DMS 273 treated with DMSO at 0.1 percent for 48 hours (cell line): Measurements from ENCODE around the gene RSRC1.
"Not testable (repeated sequence)": the region's sequence is repeated elsewhere in the genome, so short reads cannot be mapped to it uniquely, and the experiment has no call there.

Source experiments
- DNase-seq: peaks from one replicate; lab custom pipeline; 2025; lab: John Stamatoyannopoulos, UW

RSRC1 gene

GRCh38 chr3:158404131-158404718 lies 294.3 kb downstream of the RSRC1 start:
- DNase-seq: no peak

GRCh38 chr3:158405507-158405906 lies 295.6 kb downstream of the RSRC1 start:
- DNase-seq: peak; percentile 59

- DNase-seq: no peak
Measured at GRCh38 chr3:158407844-158408517, 298.1 kb downstream of the RSRC1 start.

- DNase-seq: not testable (repeated sequence)
Measured at GRCh38 chr3:158408518-158408897, 298.6 kb downstream of the RSRC1 start.

GRCh38 chr3:158418035-158418434 lies 308.1 kb downstream of the RSRC1 start:
- DNase-seq: no peak

- no peak for DNase-seq
Measured at GRCh38 chr3:158419820-158420653, 310.1 kb downstream of the RSRC1 start.

GRCh38 chr3:158420654-158421396 lies 310.9 kb downstream of the RSRC1 start:
- DNase-seq: no peak

GRCh38 chr3:158430448-158430847 lies 320.6 kb downstream of the RSRC1 start:
- peak; percentile 10 for DNase-seq

- no peak for DNase-seq
Measured at GRCh38 chr3:158430968-158431367, 321.1 kb downstream of the RSRC1 start.

GRCh38 chr3:158431829-158432228 lies 321.9 kb downstream of the RSRC1 start:
- no peak for DNase-seq

- peak; percentile 52 for DNase-seq
Measured at GRCh38 chr3:158434412-158435038, 324.6 kb downstream of the RSRC1 start.

- DNase-seq: no peak
Measured at GRCh38 chr3:158443632-158444031, 333.7 kb downstream of the RSRC1 start.

GRCh38 chr3:158447408-158447807 lies 337.5 kb downstream of the RSRC1 start:
- no peak for DNase-seq

- DNase-seq: no peak
Measured at GRCh38 chr3:158451405-158452055, 341.6 kb downstream of the RSRC1 start.

- DNase-seq: no peak
Measured at GRCh38 chr3:158452334-158452733, 342.4 kb downstream of the RSRC1 start.

GRCh38 chr3:158453004-158453403 lies 343.1 kb downstream of the RSRC1 start:
- DNase-seq: no peak

- DNase-seq: no peak
Measured at GRCh38 chr3:158453865-158454264, 344.0 kb downstream of the RSRC1 start.

GRCh38 chr3:158455406-158455805 lies 345.5 kb downstream of the RSRC1 start:
- DNase-seq: no peak

GRCh38 chr3:158456114-158456513 lies 346.2 kb downstream of the RSRC1 start:
- DNase-seq: no peak

GRCh38 chr3:158458464-158458863 lies 348.6 kb downstream of the RSRC1 start:
- no peak for DNase-seq

- DNase-seq: no peak
Measured at GRCh38 chr3:158460926-158461325, 351.0 kb downstream of the RSRC1 start.
